Urinary bladder (tissue), 4 donors: ENCODE measurements around the gene QTRT2. TPM values are rescaled to one million over a fixed set of nuclear protein-coding genes. Genes with fewer than 3 reads are reported as not detected.

ENCODE experiments used
- DNase-seq: peaks from one replicate; pipeline ENCODE4 v3.0.0-alpha.2; 2015; ENCODE audit errors: extremely low spot score
- H3K27ac ChIP-seq: one replicate; pipeline ENCODE4 v1.5.1; 2013; ENCODE audit warnings: low read depth, mild to moderate bottlenecking, moderate library complexity
- H3K36me3 ChIP-seq: one replicate; pipeline ENCODE4 v1.6.1; 2013; ENCODE audit warnings: mild to moderate bottlenecking, moderate library complexity; ENCODE audit not compliant: insufficient read depth
- H3K4me1 ChIP-seq: one replicate; pipeline ENCODE4 v1.6.1; 2013; ENCODE audit warnings: mild to moderate bottlenecking, moderate library complexity; ENCODE audit not compliant: insufficient read depth
- H3K4me3 ChIP-seq: one replicate; pipeline ENCODE4 v1.5.1; 2013; ENCODE audit warnings: low read depth, low read length
- WGBS: extraction: QIAGEN DNeasy Blood & Tissue Kit; methylation state at CpG from one replicate; pipeline ENCODE4 v1.1.7; 2013; 5-methylcytosine and 5-hydroxymethylcytosine counted together
- polyA plus RNA-seq: library from polyadenylated mRNA; stranded (reverse); fragments of 200-250 nt; gene quantifications from one replicate; pipeline ENCODE4 v1.2.3, GENCODE V29; 2013
- total RNA-seq: library from RNA; depleted of rRNA; stranded (reverse); fragments of >200 nt; gene quantifications from one replicate; pipeline ENCODE4 v1.2.3, GENCODE V29; 2014
- donor health status: healthy with polysubstance abuse.
- donor health status: healthy.

The QTRT2 gene
- total and polyA plus RNA-seq, 2 donors: 9.9 to 37.5 TPM

DNA sequence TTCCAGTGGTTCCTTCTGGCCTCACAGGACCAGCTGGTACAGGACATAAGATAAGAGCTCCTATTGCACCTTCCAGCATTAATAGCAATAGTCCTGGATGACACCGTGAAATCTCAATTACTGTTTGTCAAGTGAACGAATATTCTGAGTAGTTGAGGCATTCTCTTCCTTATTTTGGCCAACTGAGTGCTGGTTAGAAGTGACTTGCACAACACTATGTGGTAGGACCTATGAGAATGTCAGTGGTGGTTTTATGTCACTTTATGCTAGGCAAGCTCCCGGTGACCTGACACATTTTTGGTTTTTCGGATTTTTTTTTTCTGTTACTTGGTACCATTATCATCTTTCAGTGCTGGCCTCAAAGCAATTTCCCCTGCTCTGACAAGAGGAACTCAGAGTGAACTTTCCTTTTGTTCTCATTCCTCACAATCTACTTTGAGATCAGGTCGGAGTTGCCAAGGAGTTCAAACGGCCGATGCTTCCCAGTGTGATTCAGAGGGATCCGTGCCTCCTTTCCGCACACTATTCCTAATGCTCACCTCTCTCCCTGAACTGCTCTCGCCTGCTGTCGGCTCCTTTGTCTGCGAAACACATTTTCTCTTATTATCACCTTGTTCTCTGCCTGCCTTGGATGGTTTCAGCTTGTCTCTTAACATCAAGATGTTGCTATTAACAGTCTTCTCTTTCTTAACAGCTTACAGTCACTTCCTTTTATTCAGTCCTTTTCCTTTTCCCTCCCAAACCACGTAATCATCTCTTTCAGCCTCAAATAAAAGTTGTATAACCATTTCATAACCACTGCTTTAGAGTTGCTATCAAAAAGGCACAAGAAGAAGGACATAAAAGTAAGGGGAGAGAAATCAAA, 35.8 kb downstream of the QTRT2 start:
- Histone ChIP-seq H3K27ac (no peak overlapping the region), H3K4me3 (no peak overlapping the region), H3K36me3 (no peaks in the 10 kb centered on the region), H3K4me1 (peaks cover 3% of the 10 kb centered on the region)
- WGBS: 46% methylated on average over 13 of the region's 13 CpGs
- DNase-seq: peak; percentile 15

DNA sequence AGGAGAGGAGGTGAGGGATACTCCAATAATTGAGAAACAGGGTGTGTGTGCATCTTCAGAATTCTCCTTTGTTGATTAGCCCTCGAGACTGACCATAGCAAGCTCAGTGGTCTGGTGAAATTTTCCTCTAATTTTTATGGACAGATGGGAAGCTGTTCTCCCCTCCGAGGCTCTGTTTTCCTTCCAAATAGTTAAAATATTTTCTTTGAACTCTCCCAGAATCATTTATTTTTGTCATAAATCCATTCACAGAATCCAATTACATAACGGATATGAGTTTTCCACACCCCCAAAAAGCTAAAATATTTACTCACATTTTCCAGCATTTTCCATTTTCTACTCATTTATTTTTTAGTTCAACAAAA, 36.5 kb downstream of the QTRT2 start:
- Histone ChIP-seq H3K4me3 (no peak overlapping the region), H3K27ac (no peak overlapping the region), H3K36me3 (no peaks in the 10 kb centered on the region), H3K4me1 (peaks cover 3% of the 10 kb centered on the region)
- DNase-seq: no peak
- 22% methylated on average over 3 of the region's 3 CpGs for WGBS

DNA sequence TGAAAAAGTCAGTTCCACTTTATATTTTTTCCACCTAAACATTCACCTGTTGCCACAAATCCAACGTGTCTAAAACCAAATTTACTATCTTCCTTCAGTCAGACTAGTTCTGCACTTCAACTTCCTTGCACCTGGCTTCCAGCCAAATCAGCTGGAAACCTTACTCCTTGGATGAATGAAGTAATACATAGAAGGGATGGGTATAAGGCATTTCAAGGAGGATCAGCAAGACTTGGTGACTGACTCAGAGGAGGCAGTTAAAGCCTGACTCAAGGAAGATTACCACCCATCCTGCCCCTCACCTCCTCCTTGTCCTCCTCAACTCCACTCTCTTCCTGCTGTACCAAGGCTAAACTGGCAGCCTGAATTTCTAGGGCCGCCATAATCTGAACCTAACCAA, 37.1 kb downstream of the QTRT2 start:
- H3K36me3 ChIP-seq: no peaks in the 10 kb centered on the region
- no peak for DNase-seq
- 52% methylated on average over 2 of the region's 2 CpGs for WGBS
- H3K4me1 ChIP-seq: peaks cover 3% of the 10 kb centered on the region
- H3K27ac ChIP-seq: no peak overlapping the region
- no peak overlapping the region for H3K4me3 ChIP-seq

DNA sequence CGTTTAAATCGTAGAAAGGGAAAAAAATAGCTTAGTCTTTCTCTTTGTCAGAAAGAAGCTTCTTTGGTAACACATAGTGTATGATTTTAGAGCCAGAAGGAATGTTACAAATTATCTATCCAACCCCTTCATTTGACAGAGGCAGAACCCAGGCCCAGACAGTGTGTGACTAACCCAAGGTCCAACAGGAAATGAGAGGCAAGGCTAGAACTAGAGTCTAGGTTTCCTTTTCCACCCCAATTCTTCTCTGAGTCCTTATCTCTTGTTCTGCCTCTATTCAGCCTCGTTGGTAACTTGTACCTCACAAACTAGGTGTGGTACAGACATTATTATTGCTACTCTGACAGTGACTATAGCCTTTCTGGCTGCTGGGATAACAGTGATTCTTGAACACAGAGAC, 39.3 kb downstream of the QTRT2 start:
- Histone ChIP-seq H3K36me3 (no peaks in the 10 kb centered on the region), H3K4me1 (peaks cover 3% of the 10 kb centered on the region), H3K4me3 (no peak overlapping the region), H3K27ac (no peak overlapping the region)
- WGBS: 67% methylated on average over 3 of the region's 3 CpGs
- DNase-seq: no peak

DNA sequence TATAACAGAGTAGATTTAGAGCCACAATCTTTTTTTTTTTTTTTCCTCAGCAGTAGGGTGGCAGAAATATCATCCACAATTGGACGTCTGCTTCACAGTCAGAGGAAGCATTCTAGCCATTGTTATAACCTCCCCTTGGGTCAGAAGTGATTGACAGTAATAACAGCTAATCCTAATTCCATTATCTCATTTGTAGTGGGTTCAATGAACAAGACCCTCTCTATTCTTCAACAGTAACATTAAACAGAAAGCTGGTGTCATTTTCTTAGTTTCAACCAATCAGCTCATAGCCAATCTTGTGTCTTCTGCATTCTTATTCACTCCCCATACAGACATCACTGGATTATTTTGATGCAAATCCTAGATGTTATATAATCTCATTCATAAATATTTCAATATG, 44.6 kb downstream of the QTRT2 start:
- Histone ChIP-seq H3K4me3 (no peak overlapping the region), H3K36me3 (no peaks in the 10 kb centered on the region), H3K4me1 (no peaks in the 10 kb centered on the region), H3K27ac (no peak overlapping the region)
- no peak for DNase-seq
- WGBS: 66% methylated on average over 1 of the region's 1 CpG

DNA sequence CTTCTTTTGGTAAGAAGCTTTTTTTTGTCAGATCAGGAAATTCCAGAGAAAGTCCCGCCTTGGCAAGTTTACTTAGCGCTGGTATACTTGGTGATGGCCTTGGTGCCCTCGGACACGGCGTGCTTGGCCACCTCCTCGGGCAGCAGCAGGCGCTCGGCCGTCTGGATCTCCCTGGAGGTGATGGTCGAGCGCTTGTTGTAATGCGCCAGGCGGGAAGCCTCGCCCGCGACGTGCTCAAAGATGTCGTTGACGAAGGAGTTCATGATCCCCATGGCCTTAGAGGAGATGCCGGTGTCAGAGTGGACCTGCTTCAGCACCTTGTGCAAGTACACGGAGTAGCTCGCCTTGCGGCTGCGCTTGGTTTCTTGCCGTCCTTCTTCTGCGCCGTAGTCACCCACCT, 46.6 kb downstream of the QTRT2 start:
- no peaks in the 10 kb centered on the region for H3K36me3 ChIP-seq
- no peaks in the 10 kb centered on the region for H3K4me1 ChIP-seq
- no peak for DNase-seq
- 95% methylated on average over 27 of the region's 27 CpGs for WGBS
- no peak overlapping the region for H3K27ac ChIP-seq
- H3K4me3 ChIP-seq: no peak overlapping the region

DNA sequence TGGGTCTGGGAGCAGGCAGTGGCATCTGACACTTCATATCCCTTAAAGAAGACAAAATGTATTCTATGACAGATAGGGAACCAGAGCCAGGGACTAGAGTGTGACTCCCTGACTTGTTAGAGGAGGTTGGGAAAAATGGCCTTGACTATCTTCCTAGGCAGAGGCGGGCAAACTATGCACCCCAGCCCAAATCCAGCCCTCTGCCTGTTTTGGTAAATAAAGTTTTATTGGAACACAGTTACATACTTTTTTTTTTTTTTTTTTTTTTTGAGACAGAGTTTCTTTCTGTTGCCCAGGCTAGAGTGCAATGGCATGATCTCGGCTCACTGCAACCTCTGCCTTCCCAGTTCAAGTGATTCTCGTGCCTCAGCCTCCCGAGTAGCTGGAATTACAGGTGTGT, 47.3 kb downstream of the QTRT2 start:
- DNase-seq: no peak
- Histone ChIP-seq H3K36me3 (no peaks in the 10 kb centered on the region), H3K27ac (no peak overlapping the region), H3K4me3 (no peak overlapping the region), H3K4me1 (no peaks in the 10 kb centered on the region)
- WGBS: 89% methylated on average over 4 of the region's 4 CpGs

DNA sequence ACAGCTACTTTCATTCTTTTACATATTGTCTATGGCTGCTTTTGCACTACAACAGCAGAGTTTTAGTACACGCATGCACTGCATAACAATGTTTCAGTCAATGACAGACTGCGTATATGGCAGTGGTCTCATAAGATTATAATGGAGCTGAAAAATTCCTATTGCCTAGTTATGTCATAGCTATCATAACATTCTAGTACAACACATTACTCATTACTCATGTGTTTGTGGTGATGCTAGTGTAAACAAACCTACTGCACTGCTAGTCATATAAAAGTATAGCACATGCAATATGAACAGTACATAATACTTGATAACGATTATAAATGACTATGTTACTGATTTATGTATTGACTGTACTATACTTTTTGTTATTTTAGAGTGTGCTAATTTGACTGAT, 47.9 kb downstream of the QTRT2 start:
- H3K36me3 ChIP-seq: no peaks in the 10 kb centered on the region
- no peak overlapping the region for H3K4me3 ChIP-seq
- DNase-seq: no peak
- no peaks in the 10 kb centered on the region for H3K4me1 ChIP-seq
- no peak overlapping the region for H3K27ac ChIP-seq
- 79% methylated on average over 3 of the region's 3 CpGs for WGBS

DNA sequence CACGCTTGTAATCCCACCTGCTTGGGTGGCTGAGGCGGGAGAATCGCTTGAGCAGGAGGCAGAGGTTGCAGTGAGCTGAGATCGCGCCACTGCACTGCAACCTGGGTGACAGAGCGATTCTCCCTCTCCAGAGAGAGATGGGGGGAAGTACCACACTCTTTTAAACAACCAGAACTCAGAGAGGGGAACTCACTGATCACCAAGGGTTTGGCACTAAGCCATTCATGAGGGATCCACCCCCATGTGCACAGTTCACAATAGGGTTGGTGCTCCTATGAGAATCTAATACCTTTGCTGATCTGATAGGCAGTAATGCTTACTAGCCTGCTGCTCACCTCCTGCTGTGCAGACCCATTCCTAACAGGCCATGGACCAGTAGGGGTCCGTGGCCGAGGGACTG, 51.6 kb downstream of the QTRT2 start:
- Histone ChIP-seq H3K36me3 (no peaks in the 10 kb centered on the region), H3K27ac (no peak overlapping the region), H3K4me3 (no peak overlapping the region), H3K4me1 (no peaks in the 10 kb centered on the region)
- 93% methylated on average over 8 of the region's 8 CpGs for WGBS
- no peak for DNase-seq

DNA sequence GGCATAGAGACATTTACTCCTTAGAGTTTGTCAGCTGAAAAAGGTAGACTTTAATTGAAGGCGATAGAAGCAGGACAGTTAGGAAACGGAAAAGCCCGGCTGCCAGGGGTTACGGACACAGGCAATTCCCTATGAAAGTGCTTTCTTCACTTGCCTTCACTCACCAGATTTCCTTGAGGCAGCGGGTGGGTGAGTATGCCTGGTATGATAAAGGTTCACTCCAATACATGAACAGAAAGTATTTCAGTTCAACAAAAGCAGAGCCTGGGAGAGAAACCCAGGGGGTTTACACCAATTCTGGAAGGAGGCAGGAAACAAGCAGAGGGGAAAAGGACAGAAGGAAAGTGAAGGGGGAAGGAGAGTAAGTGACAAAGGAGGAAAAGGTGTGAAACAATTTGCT, 53.9 kb downstream of the QTRT2 start:
- no peak overlapping the region for H3K4me3 ChIP-seq
- H3K4me1 ChIP-seq: no peaks in the 10 kb centered on the region
- WGBS: 65% methylated on average over 5 of the region's 5 CpGs
- no peaks in the 10 kb centered on the region for H3K36me3 ChIP-seq
- DNase-seq: no peak
- no peak overlapping the region for H3K27ac ChIP-seq

DNA sequence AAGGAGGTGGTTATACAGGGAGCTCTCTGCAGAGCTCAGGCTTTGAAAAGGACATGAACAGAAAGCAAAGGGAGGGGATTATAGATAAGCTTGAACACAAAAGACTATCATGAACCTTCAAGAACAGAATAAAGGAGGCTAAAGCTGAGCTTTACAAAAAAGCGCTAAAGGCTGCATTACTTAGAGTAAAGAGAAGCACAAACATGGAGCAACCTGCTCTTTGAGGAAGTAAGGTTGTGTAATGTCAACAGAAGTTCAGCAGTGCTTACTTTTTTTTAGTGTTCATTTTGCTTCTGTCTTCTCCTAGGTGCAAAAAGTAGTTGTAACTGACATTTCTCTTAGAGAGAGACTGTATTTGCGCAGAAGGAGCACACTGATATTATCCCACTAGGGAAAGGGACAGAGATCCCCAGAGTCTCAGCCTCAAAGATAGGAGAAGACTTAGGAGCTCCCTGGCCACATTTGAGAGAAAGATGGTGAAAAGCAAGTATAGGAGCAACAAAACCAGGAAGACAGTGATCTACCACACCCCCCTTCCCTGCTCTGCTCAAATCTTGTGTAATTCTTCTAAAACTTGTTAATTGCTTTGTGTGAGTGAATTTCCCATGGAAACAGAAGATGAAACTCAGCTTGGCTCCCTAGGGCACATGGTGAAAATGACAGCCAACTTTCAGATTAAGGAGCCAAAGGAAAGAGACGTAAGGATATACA, 54.7 kb downstream of the QTRT2 start:
- H3K4me1 ChIP-seq: no peaks in the 10 kb centered on the region
- H3K36me3 ChIP-seq: no peaks in the 10 kb centered on the region
- H3K4me3 ChIP-seq: no peak overlapping the region
- 79% methylated on average over 3 of the region's 3 CpGs for WGBS
- no peak overlapping the region for H3K27ac ChIP-seq
- DNase-seq: no peak

DNA sequence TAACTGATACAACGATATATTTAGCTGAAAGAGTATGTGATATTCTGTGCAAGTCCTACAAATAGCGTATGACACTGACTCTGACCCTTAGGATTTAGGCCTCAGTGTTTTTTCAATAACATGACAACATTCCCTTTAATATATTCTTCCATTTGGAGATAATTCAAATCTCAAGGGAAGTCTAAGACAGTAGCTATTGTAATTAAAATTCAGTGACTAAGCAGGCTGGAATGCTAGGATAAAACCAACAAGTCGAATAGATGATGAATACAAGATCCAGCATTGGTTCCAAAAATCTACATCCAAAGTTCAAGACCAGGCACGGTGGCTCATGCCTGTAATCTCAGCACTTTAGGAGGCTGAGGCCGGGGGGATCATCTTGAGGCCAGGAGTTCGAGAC, 56.2 kb downstream of the QTRT2 start:
- no peak for DNase-seq
- 77% methylated on average over 6 of the region's 6 CpGs for WGBS
- H3K4me3 ChIP-seq: no peak overlapping the region
- H3K27ac ChIP-seq: no peak overlapping the region
- no peaks in the 10 kb centered on the region for H3K36me3 ChIP-seq
- no peaks in the 10 kb centered on the region for H3K4me1 ChIP-seq

DNA sequence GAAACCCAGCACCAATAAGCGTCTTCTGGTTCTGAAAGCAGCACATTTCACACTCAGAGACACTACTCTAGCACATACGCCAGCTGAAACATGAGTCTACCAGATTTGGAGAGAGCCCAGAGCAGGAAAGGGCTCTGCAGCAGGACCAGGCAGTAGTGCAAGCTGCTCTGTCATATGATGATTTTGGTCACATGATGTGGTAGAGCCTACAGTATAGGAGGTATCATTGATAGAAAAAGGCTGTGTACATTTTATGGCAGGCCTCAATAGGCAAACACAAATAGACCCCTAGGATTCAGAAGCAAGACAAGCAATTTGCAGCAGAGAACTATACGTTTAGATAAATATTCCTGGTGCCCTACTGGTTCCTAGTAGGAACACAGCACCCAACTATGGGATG, 58.2 kb downstream of the QTRT2 start:
- Histone ChIP-seq H3K36me3 (no peaks in the 10 kb centered on the region), H3K4me1 (no peaks in the 10 kb centered on the region), H3K27ac (no peak overlapping the region), H3K4me3 (no peak overlapping the region)
- no peak for DNase-seq
- WGBS: 87% methylated on average over 3 of the region's 3 CpGs

DNA sequence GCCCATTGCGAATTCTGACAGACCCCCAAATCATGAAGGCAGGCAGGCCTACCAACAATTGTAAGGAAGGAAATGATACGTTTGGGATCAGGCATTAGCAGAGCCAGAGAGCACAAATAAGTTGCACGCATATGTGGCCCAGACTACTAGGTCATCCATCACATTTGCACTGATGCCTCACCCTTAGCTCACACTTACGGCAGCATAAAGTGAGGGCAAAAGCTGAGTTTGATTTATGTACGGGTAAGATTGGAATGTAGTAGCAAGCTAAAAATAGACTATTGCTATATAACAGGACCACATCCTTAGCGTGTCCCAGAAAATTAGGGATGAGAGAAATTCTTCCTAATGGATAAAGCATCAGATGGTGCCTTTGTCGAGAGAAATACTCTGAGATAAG, 58.6 kb downstream of the QTRT2 start:
- Histone ChIP-seq H3K4me1 (no peaks in the 10 kb centered on the region), H3K36me3 (no peaks in the 10 kb centered on the region), H3K27ac (no peak overlapping the region), H3K4me3 (no peak overlapping the region)
- DNase-seq: no peak
- WGBS: 83% methylated on average over 7 of the region's 7 CpGs
